HEK293T (cell line): ENCODE measurements around the gene PRPH2.
A peak's percentile ranks its signal among the peaks of the same experiment; 100 is the strongest.

Source experiments
- CTCF ChIA-PET: fragments of 350-600 bp; formaldehyde crosslinking; extraction: SDS; loops from one replicate; lab custom pipeline; 2021; ENCODE audit warnings: antibody characterized with exemption, inconsistent platforms; lab: Yijun Ruan, JAX
- POLR2A ChIA-PET: fragments of 350-600 bp; formaldehyde crosslinking; extraction: SDS; loops from one replicate; lab custom pipeline; 2020; ENCODE audit warnings: antibody characterized with exemption, inconsistent platforms; lab: Yijun Ruan, JAX
- DNase-seq: peaks from one replicate; pipeline ENCODE4 v3.0.0; 2012; ENCODE audit warnings: mixed read lengths; ENCODE audit errors: extremely low spot score
- ARNT ChIP-seq: fragments of 450-650 bp; IDR thresholded peaks from 2 replicates; pipeline ENCODE4 v1.6.1; 2017; ENCODE audit warnings: mild to moderate bottlenecking
- BHLHE40 ChIP-seq: fragments of 450-650 bp; IDR thresholded peaks from 2 replicates; pipeline ENCODE4 v1.6.1; 2016; ENCODE audit warnings: mild to moderate bottlenecking, moderate library complexity, borderline replicate concordance
- CTBP1 ChIP-seq: fragments of 450-650 bp; IDR thresholded peaks from 2 replicates; pipeline ENCODE4 v1.6.1; 2016; ENCODE audit warnings: borderline replicate concordance
- ELF4 ChIP-seq: fragments of 450-650 bp; IDR thresholded peaks from 2 replicates; pipeline ENCODE4 v1.6.1; 2017; ENCODE audit warnings: antibody characterized with exemption
- FOXA1 ChIP-seq: fragments of 450-650 bp; IDR thresholded peaks from 2 replicates; pipeline ENCODE4 v1.6.1; 2016; ENCODE audit warnings: mild to moderate bottlenecking
- FOXK2 ChIP-seq: fragments of 450-650 bp; IDR thresholded peaks from 2 replicates; pipeline ENCODE4 v1.6.1; 2016; ENCODE audit warnings: mild to moderate bottlenecking
- FOXM1 ChIP-seq: fragments of 450-650 bp; IDR thresholded peaks from 2 replicates; pipeline ENCODE4 v1.6.1; 2017; ENCODE audit warnings: mild to moderate bottlenecking, borderline replicate concordance
- HDGF ChIP-seq: fragments of 450-650 bp; IDR thresholded peaks from 2 replicates; pipeline ENCODE4 v1.6.1; 2017; ENCODE audit warnings: antibody characterized with exemption, borderline replicate concordance
- L3MBTL2 ChIP-seq: fragments of 450-650 bp; conservative IDR thresholded peaks from 2 replicates; pipeline ENCODE4 v1.6.1; 2016; ENCODE audit warnings: mild to moderate bottlenecking
- LEF1 ChIP-seq: fragments of 450-650 bp; IDR thresholded peaks from 2 replicates; pipeline ENCODE4 v1.6.1; 2017; ENCODE audit warnings: mild to moderate bottlenecking, borderline replicate concordance
- NFRKB ChIP-seq: fragments of 450-650 bp; IDR thresholded peaks from 2 replicates; pipeline ENCODE4 v1.6.1; 2016; ENCODE audit warnings: mild to moderate bottlenecking, moderate library complexity
- PKNOX1 ChIP-seq: fragments of 450-650 bp; IDR thresholded peaks from 2 replicates; pipeline ENCODE4 v1.6.1; 2016
- SP1 ChIP-seq: fragments of 450-650 bp; IDR thresholded peaks from 2 replicates; pipeline ENCODE4 v1.6.1; 2017
- SUZ12 ChIP-seq: fragments of 450-650 bp; IDR thresholded peaks from 2 replicates; pipeline ENCODE4 v1.6.1; 2016; ENCODE audit warnings: mild to moderate bottlenecking
- TARDBP ChIP-seq: fragments of 450-650 bp; IDR thresholded peaks from 2 replicates; pipeline ENCODE4 v1.6.1; 2016
- ZNF384 ChIP-seq: fragments of 450-650 bp; IDR thresholded peaks from 2 replicates; pipeline ENCODE4 v1.6.1; 2016

Gene PRPH2

DNA sequence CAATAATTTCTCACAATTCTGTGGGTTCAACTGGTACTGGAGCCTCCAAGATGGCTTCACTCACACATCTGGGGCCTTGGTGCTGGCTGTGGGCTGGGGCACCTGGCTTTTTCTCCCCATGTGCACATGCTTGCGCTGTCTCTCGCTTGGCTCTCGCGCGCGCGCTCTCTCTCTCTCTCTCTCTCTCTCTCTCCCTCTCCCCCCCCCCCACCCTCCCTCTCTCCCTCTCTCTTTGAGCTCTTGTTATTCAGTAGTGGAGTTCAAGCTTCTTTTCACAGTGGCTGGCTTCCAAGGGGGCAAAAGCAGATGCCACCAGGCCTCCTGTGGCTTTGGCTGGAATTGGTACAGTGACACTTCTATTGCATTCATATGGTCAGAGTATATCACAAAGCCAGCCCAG lies 34.3 kb upstream of the PRPH2 start:
- CTCF ChIA-PET: interaction anchor here (0.6 kb wide), 1 partner anchor 120 kb away, joined by 3 read pairs; no protein-coding TSS in a partner anchor

DNA sequence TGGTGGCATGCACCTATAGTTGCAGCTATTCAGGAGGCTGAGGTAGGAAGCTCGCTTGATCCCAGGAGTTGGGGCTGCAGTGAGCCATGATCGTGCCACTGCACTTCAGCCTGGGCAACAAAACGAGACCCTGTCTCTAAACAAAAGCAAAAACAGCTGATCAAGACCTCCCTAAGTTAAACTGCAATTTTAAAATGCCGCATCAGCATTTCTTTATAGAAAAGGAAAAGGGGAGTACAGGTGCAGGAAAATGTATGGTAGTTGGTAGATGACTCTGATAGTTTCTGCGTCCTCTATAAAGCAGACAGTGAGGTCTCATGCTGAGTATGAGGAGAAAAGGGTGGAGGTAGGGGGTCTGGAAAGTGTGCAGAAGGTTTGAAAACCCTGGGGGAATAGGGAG lies 32.4 kb upstream of the PRPH2 start:
- POLR2A ChIA-PET: no interaction called here
- CTCF ChIA-PET: no interaction called here
- no peak for DNase-seq
- no peak for TF ChIP-seq FOXK2
- no peak for TF ChIP-seq ARNT
- TF ChIP-seq CTBP1: no peak
- no peak for TF ChIP-seq SUZ12
- TF ChIP-seq ELF4: no peak
- no peak for TF ChIP-seq LEF1

More for the DNA sequence above, 34.3 kb upstream of the PRPH2 start:
- POLR2A ChIA-PET: interaction anchor here (0.7 to 1.6 kb wide), 2 partner anchors 10 to 26 kb away, joined by 3 to 4 read pairs; partner anchors contain the start of gene TBCC
- no peak for DNase-seq
- TF ChIP-seq LEF1 (no peak), TARDBP (no peak), FOXM1 (no peak), HDGF (no peak), CTBP1 (no peak), ZNF384 (no peak), SP1 (no peak), PKNOX1 (no peak), ARNT (no peak), FOXA1 (no peak)

DNA sequence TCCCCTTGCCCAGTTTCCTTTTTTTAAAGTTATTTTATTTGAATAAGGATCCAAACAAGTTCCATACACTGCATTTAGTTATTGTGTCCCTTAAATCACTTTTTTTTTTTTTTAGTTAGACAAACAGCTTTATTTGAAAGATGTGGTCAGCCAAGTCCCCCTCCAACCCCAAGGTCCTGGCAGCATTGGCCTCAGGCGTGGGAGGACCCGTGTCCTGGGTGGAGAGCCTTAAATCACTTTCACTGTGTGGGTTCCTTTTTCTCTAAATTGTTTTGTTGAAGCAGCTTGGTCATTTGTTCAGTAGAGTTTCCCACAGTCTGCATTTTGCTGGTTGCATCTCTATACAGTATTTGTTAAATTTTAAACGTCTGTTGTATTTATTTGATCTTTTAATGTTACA lies 28.7 kb upstream of the PRPH2 start:
- ChIA-PET POLR2A (no interaction called here), CTCF (interaction anchor here (0.6 kb wide), 1 partner anchor 24 kb away, joined by 5 read pairs; no protein-coding TSS in a partner anchor)
- TF ChIP-seq ARNT (no peak), FOXM1 (no peak), PKNOX1 (no peak), L3MBTL2 (no peak), FOXA1 (no peak), ZNF384 (no peak), NFRKB (no peak), TARDBP (no peak), LEF1 (no peak)
- DNase-seq: no peak

DNA sequence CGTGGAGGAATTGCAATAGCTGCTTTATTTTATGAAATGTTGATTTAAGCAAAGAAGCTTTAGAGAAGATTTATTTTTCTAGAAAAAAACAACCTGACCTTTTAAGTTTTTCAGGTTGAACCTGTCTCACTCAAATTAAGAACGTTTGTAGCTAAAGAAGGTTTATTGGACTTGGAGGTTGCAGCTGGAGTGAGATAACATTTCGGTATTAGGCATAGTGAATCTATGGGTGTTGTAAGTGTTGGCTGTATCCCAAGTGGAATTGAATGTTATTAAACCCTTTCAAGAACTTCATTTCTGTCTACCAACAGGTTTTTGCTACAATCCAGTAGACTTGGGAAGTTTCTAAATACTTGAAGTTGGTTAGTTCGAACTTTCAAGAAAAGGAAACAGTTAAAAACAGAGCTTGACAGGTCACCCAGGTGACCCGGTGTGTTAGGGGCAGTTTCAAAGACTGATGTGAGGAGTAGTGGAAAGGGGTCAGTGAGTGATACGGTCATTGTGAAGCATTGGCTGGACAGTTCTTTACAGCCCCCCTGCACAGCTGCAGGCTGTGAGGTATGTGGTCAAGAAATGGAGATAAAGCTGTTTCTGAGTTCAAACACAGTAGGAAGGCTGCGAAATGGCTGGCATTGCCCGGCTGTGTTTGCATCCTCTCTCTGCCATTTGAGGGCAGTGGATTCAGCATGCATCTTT lies 26.0 kb upstream of the PRPH2 start:
- DNase-seq: no peak
- ChIA-PET POLR2A (interaction anchor here (0.6 to 5.4 kb wide), 8 partner anchors 11 to 180 kb away, joined by 3 to 128 read pairs (median 4); partner anchors contain the start of genes BICRAL, CNPY3 and RPL7L1), CTCF (interaction anchor here (0.6 to 0.7 kb wide), 3 partner anchors 30 to 1049 kb away, joined by 3 read pairs; no protein-coding TSS in a partner anchor)
- TF ChIP-seq CTBP1 (no peak), NFRKB (no peak), BHLHE40 (no peak), LEF1 (no peak), FOXM1 (no peak), ZNF384 (no peak), TARDBP (no peak)

DNA sequence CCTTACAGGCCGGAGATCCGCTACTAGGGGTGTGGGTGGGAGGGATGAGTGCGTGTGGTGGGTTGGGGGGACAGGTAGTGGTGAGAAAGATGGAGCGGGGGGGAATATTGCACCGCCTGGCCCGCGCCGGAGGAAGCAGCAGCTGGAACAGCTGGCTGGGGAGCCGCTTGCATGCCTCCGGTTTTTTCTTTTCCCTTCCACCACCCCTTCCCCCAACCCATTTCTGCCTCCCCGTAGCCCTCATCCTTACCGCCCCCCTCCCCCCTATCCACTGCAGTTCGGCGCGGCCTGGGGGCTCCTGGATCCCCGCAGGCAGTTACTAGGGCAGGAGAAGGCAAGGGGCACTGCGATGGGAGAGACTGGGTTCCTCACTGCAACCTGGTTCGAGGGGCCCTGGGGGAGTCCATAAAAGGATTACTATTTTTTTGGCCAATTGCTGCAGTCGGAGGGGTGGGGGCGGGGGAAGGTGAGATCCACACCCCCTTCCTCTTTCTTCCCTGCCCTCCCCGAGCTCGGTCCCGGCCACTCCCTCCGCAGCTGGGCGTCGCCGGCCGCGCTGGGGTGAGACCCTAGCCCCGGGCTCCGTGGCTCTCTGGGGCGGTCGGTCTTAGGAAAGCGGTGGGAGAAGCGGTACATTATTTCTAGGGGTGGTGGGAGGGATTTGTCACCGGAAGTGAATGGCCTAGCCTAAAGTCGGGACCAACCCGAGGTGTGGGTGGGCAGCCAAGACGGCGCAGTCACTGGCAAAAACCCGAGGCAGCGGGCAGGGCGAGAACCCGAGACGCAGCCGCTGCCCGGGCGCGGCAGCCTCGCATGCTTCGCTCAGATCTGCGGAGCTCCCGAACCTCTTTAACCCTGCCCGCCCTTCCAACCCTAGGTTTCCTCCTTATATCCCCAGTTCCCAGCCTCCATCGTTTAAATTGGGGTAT lies 24.3 kb upstream of the PRPH2 start:
- CTCF ChIA-PET: interaction anchor here (1.0 kb wide), 1 partner anchor 23 kb away, joined by 3 read pairs; no protein-coding TSS in a partner anchor

DNA sequence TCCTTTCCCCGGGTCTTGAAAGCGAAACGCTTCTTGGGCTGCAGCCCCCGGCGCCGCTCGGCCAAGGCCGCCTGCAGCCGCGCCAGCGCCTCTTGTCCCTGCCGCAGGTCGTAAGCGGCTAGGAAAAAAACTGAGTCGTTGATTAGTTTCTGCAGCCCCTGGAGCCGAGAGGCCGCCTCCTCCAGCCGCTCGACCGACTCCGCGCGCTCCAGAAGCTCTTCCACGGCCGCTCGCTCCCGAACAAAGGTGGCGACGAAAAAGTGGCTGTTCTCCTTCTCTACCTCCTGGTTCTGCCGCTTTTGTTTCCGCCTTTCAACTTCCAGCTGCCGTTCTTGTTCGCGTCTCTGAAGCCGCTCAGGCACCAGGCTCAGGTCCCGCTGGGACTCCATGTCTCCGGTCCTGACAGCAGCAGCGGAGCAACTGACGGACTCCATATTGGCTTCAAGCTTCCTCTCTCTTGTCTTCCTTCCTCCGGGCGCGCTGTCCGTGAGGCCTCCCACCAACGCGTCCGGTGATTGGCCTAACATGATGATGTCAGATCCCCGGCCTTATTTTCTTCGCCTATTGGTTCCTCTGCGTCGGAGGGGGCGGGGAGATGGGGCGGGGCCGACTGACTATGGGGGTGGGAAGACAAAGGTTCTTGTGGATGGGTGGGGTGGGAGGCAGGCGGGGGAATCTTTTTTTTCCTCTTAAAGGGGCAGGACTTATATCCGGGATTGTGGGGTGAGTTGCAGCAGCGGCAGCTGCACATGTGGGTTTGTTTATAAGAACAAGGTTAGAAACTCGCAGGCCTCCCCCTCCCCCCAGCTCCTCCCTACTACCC lies 23.5 kb upstream of the PRPH2 start, which contains the start of gene TBCC:
Gene TBCC, minus strand, starts transcription at position 464 of the 823 bp plus-strand sequence. Its CDS starts 30 bp downstream, at position 434.
- ChIA-PET POLR2A (interaction anchor here (0.8 to 5.4 kb wide), 21 partner anchors 9 to 516 kb away, joined by 3 to 128 read pairs (median 4); partner anchors contain the start of genes BICRAL, CNPY3, KLHDC3 and PPP2R5D), CTCF (interaction anchor here (1.0 kb wide), 1 partner anchor 24 kb away, joined by 3 read pairs; no protein-coding TSS in a partner anchor)
- TF ChIP-seq ARNT (no peak), ELF4 (peak; percentile 49), PKNOX1 (peak; percentile 23; the same call in 1 of the 2 replicates), ZNF384 (peak; percentile 90), NFRKB (peak; percentile 88)

More for the DNA sequence above, 24.3 kb upstream of the PRPH2 start:
- DNase-seq: peak; percentile 83
- TF ChIP-seq LEF1: no peak
- no peak; the same call in 1 of the 2 replicates for TF ChIP-seq ZNF384
- peak; percentile 33; the same call in 1 of the 2 replicates for TF ChIP-seq CTBP1
- TF ChIP-seq BHLHE40: no peak
- TF ChIP-seq HDGF: 0 out of 2 replicates have a peak, but pooled peaks have one; percentile 16
- POLR2A ChIA-PET: interaction anchor here (0.6 to 5.4 kb wide), 22 partner anchors 9 to 515 kb away, joined by 3 to 128 read pairs (median 4); partner anchors contain the start of genes BICRAL, CNPY3, KLHDC3 and PPP2R5D

More for the DNA sequence above, 23.5 kb upstream of the PRPH2 start, which contains the start of gene TBCC:
- peak; percentile 94 for DNase-seq
